AG04449 (cell line): ENCODE results near the gene HYOU1.

Experiments
- CTCF ChIA-PET: fragments of 350-600 bp; formaldehyde crosslinking; extraction: SDS; loops from one replicate; lab custom pipeline; 2021; ENCODE audit warnings: antibody characterized with exemption; lab: Yijun Ruan, JAX
- POLR2A ChIA-PET: fragments of 400-600, 350-600 bp; formaldehyde crosslinking; extraction: SDS; loops from one replicate; lab custom pipeline; 2020; ENCODE audit warnings: antibody characterized with exemption, inconsistent platforms; lab: Yijun Ruan, JAX
- DNase-seq: peaks from one replicate; pipeline ENCODE4 v3.0.0-alpha.2; 2010; ENCODE audit warnings: low read depth, low spot score
- H3K4me3 ChIP-seq: 2 replicates; pipeline ENCODE4 v1.5.1; 2011; ENCODE audit warnings: low read depth, mild to moderate bottlenecking, control low read depth, low read length
- TF ChIP-seq, protein P1 (sequence below): IDR thresholded peaks from one replicate; pipeline ENCODE4 v1.5.1; 2011; ENCODE audit warnings: mild to moderate bottlenecking, moderate library complexity, low read length, control low read depth, inconsistent platforms; ENCODE audit not compliant: insufficient read depth; ENCODE audit errors: missing control alignments

The HYOU1 gene

DNA sequence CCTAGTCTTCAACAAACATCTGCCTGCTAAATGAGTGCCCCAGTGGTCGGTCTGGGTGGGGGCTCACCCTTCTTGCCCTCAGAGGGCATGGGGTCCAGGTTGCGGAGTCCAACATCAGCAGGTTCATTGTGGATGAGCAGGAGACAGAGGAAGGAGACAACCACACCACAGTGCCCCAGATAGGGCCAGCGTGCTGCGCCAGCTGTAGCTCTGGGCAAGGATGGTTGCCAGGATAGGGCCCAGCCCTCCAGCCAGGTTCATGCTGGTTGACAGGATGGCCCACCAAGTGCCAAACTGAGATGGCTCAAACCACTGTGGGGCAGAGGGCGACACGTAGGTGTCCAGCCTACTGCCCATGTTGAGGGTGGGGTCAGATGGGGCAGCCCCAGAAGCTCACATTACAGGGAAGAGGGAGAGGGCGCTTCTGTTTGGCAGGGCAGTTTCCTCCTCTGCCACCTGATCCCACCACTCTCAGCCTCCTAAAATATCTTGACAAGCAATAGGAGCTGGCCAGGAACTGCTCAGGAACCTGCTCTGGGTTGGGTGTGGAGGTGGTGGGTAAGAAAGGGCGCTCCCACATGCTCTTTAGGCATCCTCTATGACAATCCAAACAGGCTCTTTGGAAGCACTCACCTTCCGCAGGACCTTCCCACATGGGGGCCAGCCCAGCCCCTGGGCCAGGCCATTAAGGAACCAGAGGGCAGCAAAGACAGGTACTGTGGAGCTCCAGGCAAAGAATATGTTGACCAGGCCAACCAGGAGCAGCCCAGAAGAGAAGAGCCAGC is 29.3 kb downstream of the HYOU1 start:
- no peak overlapping the region for H3K4me3 ChIP-seq
- TF ChIP-seq, protein P1, sequence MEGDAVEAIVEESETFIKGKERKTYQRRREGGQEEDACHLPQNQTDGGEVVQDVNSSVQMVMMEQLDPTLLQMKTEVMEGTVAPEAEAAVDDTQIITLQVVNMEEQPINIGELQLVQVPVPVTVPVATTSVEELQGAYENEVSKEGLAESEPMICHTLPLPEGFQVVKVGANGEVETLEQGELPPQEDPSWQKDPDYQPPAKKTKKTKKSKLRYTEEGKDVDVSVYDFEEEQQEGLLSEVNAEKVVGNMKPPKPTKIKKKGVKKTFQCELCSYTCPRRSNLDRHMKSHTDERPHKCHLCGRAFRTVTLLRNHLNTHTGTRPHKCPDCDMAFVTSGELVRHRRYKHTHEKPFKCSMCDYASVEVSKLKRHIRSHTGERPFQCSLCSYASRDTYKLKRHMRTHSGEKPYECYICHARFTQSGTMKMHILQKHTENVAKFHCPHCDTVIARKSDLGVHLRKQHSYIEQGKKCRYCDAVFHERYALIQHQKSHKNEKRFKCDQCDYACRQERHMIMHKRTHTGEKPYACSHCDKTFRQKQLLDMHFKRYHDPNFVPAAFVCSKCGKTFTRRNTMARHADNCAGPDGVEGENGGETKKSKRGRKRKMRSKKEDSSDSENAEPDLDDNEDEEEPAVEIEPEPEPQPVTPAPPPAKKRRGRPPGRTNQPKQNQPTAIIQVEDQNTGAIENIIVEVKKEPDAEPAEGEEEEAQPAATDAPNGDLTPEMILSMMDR: no peak
- POLR2A ChIA-PET: no interaction called here
- CTCF ChIA-PET: interaction anchor here (1.7 kb wide), 1 partner anchor 9 kb away, joined by 7 read pairs; the partner anchor contains the start of genes RPS25 and TRAPPC4
- DNase-seq: no peak

GRCh38 chr11:119026970-119027369 is 30.0 kb downstream of the HYOU1 start:
- POLR2A ChIA-PET: no interaction called here
- DNase-seq: no peak
- CTCF ChIA-PET: interaction anchor here (1.7 kb wide), 1 partner anchor 8 kb away, joined by 7 read pairs; the partner anchor contains the start of genes RPS25 and TRAPPC4
- TF ChIP-seq, protein P1: no peak
- no peak overlapping the region for H3K4me3 ChIP-seq

- ChIA-PET CTCF (interaction anchor here (1.0 kb wide), 1 partner anchor 70 kb away, joined by 3 read pairs; the partner anchor contains the start of gene UPK2), POLR2A (no interaction called here)
- no peak overlapping the region for H3K4me3 ChIP-seq
- DNase-seq: no peak
- TF ChIP-seq, protein P1: no peak
Observed at GRCh38 chr11:119025978-119026766, 30.8 kb downstream of the HYOU1 start.

- TF ChIP-seq, protein P1: no peak
- ChIA-PET CTCF (interaction anchor here (1.0 kb wide), 1 partner anchor 69 kb away, joined by 3 read pairs; the partner anchor contains the start of gene UPK2), POLR2A (no interaction called here)
- DNase-seq: no peak
- H3K4me3 ChIP-seq: no peak overlapping the region
Observed at GRCh38 chr11:119025541-119025940, 31.5 kb downstream of the HYOU1 start.

DNA sequence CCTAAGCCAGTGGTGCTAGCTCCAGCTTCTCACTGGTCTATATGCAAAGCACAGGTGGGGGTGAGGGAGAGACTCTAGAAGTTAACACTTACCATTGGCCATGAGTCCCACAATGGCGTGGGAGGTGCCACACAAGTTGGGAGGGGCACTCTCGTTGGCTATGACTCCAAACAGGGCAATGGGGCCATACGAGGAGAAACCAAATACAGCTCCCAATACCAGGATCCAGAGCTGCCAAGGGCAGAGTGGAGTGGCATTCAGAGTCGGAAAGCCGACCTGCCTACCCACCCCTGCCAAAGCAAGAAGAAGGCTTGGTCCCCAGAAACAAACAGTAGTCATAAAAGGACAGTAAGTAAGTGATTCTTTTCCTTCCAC is 31.9 kb downstream of the HYOU1 start:
- POLR2A ChIA-PET: interaction anchor here (0.6 kb wide), 1 partner anchor 17 kb away, joined by 3 read pairs; no protein-coding TSS in a partner anchor
- CTCF ChIA-PET: interaction anchor here (8.5 kb wide), 1 partner anchor 6 kb away, joined by 54 read pairs; the partner anchor contains the start of gene SLC37A4
- TF ChIP-seq, protein P1: no peak
- no peak for DNase-seq
- H3K4me3 ChIP-seq: no peak overlapping the region
